ENCODE data around the gene MAPK10. TPM values are rescaled to one million over a fixed set of nuclear protein-coding genes. Genes with fewer than 3 reads are reported as not detected.

The MAPK10 gene
- total and polyA plus RNA-seq, 10 of the 15 experiments (the other 5 are each of a cell fraction or from before 2014, with no cell fraction given) = 1.1 to 4.2 (median 2.4) TPM

DNA sequence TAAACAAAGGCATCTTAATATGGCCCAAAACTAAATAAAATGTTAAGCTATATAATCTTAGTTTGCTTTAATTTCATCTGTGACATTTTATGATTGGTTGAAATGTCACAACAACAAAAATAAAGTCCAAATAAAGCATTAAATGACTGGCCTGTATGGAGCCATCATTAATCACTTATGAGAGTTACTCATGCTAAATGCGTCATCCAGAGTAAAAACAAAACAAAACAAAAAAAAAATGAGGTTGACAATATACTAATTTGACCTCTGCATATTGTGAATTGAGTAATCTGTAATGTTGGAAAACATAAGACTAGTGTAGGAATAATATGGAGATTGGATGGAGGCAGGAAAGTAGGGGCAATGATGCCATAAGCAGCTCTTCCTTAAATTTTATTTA lies 139.7 kb downstream of the MAPK10 start:
- FAIRE-seq = no peak
- no peak overlapping the region for H3K4me2 ChIP-seq (ENCODE audit: control insufficient read depth, insufficient read depth)

DNA sequence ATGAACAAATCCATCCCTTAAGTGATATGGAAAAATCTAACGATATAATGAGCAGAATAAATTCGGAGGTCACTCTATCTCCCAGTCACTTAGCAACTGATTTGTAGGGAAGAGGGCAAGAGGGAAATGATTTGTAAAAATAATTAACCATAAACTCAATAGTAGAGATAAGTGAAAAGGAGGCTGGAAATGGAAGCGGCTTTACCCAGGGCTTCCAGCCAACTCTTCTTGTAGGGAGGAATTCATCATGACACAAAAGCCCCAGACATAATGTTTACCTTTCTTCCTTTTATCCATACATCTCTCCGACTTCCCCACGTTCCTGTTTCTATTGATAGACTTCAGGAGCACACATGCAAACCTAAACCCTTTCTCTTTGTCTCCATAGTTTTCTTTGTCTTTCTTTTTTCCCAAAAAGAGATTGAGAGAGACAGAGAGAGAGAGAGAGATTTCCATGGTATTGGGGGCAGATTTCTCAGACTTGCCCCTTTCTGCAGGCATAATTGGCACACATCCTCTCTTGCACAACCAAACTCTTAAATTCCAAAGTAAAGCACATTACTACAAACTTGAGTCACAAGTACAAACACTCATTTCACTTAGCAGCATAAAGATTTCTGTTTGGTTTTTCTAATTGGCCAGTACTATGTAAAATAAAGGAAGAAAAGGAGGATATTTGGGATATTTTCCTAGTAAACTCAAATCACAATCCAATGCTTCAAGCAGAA lies 140.9 kb downstream of the MAPK10 start:
- H3K4me2 ChIP-seq (ENCODE audit: control insufficient read depth, insufficient read depth) = no peak overlapping the region
- BruUV-seq (replicated peaks) = no TSS peak
- no peak overlapping the region for H3K9ac ChIP-seq (ENCODE audit: control insufficient read depth, insufficient read depth, low read length)
- FAIRE-seq = no peak
- in situ Hi-C loops (cut with MboI) (no loop called here), intact Hi-C loops (cut with micrococcal nuclease; ENCODE audit: unreplicated experiment) (no loop called here)
- no peaks in the 10 kb centered on the region for H3K9me3 ChIP-seq (replicated peaks; ENCODE audit: control insufficient read depth, insufficient read depth, low read length)
- no peak overlapping the region for H3K27ac ChIP-seq (ENCODE audit: control insufficient read depth, insufficient read depth)
- RAD21 ChIA-PET (ENCODE audit: unreplicated experiment) = no interaction called here
- no peaks in the 10 kb centered on the region for H3K36me3 ChIP-seq (ENCODE audit: control insufficient read depth in 2 of 2, insufficient read depth in 2 of 2, low read length in 1 of 2)
- no peaks in the 10 kb centered on the region for H3K79me2 ChIP-seq (ENCODE audit: control insufficient read depth, insufficient read depth, low read length)
- no peak overlapping the region for H2AFZ ChIP-seq (ENCODE audit: control insufficient read depth, low read depth, low read length)
- H3K4me1 ChIP-seq (ENCODE audit: control insufficient read depth, insufficient read depth, low read length) = no peaks in the 10 kb centered on the region
- POLR2A ChIA-PET = no interaction called here
- WGBS (ENCODE audit: insufficient coverage, insufficient replicate concordance, low lambda C conversion rate, missing lambda C conversion rate) = 8% methylated on average over 5 of the region's 5 CpGs
- no peak for DNase-seq (ENCODE audit: low read depth, low spot score)
- no peak for TF ChIP-seq YBX1 (IDR thresholded peaks at IDR 0.05)
- H3K27me3 ChIP-seq (replicated peaks in 1 of 2; ENCODE audit: control insufficient read depth in 2 of 2, insufficient read depth in 2 of 2, low read length in 1 of 2) = no peaks in the 10 kb centered on the region
- CTCF ChIA-PET = no interaction called here
- H4K20me1 ChIP-seq (ENCODE audit: control insufficient read depth, insufficient read depth) = no peaks in the 10 kb centered on the region
- ATAC-seq = no peak
- SMC1A ChIA-PET (ENCODE audit: uncharacterized antibody, unreplicated experiment) = no interaction called here
- no peak overlapping the region for H3K4me3 ChIP-seq

More for the DNA sequence above, 139.7 kb downstream of the MAPK10 start:
- in situ Hi-C loops (cut with MboI) (no loop called here), intact Hi-C loops (cut with micrococcal nuclease; ENCODE audit: unreplicated experiment) (no loop called here)
- Histone ChIP-seq H4K20me1 (ENCODE audit: control insufficient read depth, insufficient read depth) (no peaks in the 10 kb centered on the region), H2AFZ (ENCODE audit: control insufficient read depth, low read depth, low read length) (no peak overlapping the region), H3K79me2 (ENCODE audit: control insufficient read depth, insufficient read depth, low read length) (no peaks in the 10 kb centered on the region), H3K4me3 (no peak overlapping the region), H3K27ac (ENCODE audit: control insufficient read depth, insufficient read depth) (no peak overlapping the region), H3K9ac (ENCODE audit: control insufficient read depth, insufficient read depth, low read length) (no peak overlapping the region), H3K4me1 (ENCODE audit: control insufficient read depth, insufficient read depth, low read length) (no peaks in the 10 kb centered on the region), H3K9me3 (replicated peaks; ENCODE audit: control insufficient read depth, insufficient read depth, low read length) (no peaks in the 10 kb centered on the region), H3K36me3 (ENCODE audit: control insufficient read depth in 2 of 2, insufficient read depth in 2 of 2, low read length in 1 of 2) (no peaks in the 10 kb centered on the region), H3K27me3 (replicated peaks in 1 of 2; ENCODE audit: control insufficient read depth in 2 of 2, insufficient read depth in 2 of 2, low read length in 1 of 2) (no peaks in the 10 kb centered on the region)
- CTCF ChIA-PET = no interaction called here
- POLR2A ChIA-PET = no interaction called here
- BruUV-seq (replicated peaks) = no TSS peak
- TF ChIP-seq ETV6 (conservative IDR thresholded peaks at IDR 0.05 in 1 of 2, IDR thresholded peaks at IDR 0.05 in 1 of 2; ENCODE audit: borderline replicate concordance in 1 of 2, low read depth in 1 of 2) (no peak), NRF1 (conservative IDR thresholded peaks at IDR 0.05; ENCODE audit: low read depth, low read length) (no peak), JUNB (IDR thresholded peaks at IDR 0.05) (peak; percentile 8; the same call in 1 of the 2 replicates)
- DNase-seq (ENCODE audit: low read depth, low spot score) = no peak
- ATAC-seq = peak; percentile 31; the same call in 1 of the 3 replicates
- WGBS (ENCODE audit: insufficient coverage, insufficient replicate concordance, low lambda C conversion rate, missing lambda C conversion rate) = 0% methylated on average over 1 of the region's 1 CpG
- RAD21 ChIA-PET (ENCODE audit: unreplicated experiment) = no interaction called here
- SMC1A ChIA-PET (ENCODE audit: uncharacterized antibody, unreplicated experiment) = no interaction called here

Data from GM12878 (cell line).